ENCODE measurements around the gene IL4R.

Gene IL4R

DNA sequence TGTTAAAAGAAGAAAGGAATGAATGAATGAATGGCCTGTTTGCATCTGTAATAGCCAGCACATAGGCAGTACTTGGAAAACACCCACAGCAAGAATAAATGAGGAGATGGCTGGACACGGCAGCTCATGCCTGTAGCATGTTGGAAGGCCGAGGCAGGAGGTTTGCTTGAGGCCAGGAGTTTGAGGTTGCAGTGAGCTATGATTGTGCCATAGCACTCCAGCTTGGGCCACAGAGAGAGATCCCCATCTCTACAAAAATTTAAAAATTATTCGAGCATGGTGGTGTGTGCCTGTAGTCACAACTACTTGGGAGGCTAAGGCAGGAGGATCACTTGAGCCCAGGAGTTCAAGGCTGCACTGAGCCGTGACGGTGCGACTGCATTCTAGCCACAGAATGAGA is 12.5 kb downstream of the IL4R start:
- Histone ChIP-seq H3K18ac (ENCODE audit: low read length) (peak overlapping the region; percentile 58), H2BK5ac (ENCODE audit: low read depth, low read length, poor library complexity) (peak overlapping the region; percentile 58)

GRCh38 chr16:27326738-27327585 is 13.2 kb downstream of the IL4R start:
- Histone ChIP-seq H3K36me3 (ENCODE audit: control insufficient read depth in 1 of 2, insufficient read depth in 2 of 2, low read length in 2 of 2) (peaks cover 0 to 2% of the 10 kb centered on the region in 2 experiments), H3K79me1 (ENCODE audit: low read length) (peaks cover 22% of the 10 kb centered on the region), H3K9ac (ENCODE audit: low read length) (no peak overlapping the region), H2AK5ac (ENCODE audit: low read length) (peak overlapping the region; percentile 25), H3K27me3 (ENCODE audit: insufficient read depth, low read length) (no peaks in the 10 kb centered on the region), H3K4me3 (ENCODE audit: low read depth, low read length) (no peak overlapping the region), H2BK120ac (ENCODE audit: insufficient read depth, low read length, poor library complexity) (peak overlapping the region; percentile 89), H3K4ac (ENCODE audit: low read depth, low read length) (peak overlapping the region; percentile 84), H4K12ac (ENCODE audit: low read depth, low read length) (peak overlapping the region; percentile 71), H3K4me1 (ENCODE audit: control insufficient read depth in 1 of 2, insufficient read depth in 2 of 2, low read length in 2 of 2) (peaks cover 29 to 35% of the 10 kb centered on the region in 2 experiments), H3K27ac (ENCODE audit: low read depth, low read length) (peak overlapping the region; percentile 96), H3K14ac (ENCODE audit: low read length) (peak overlapping the region; percentile 90), H4K8ac (ENCODE audit: low read depth, low read length) (peak overlapping the region; percentile 70), H2BK5ac (ENCODE audit: low read depth, low read length, poor library complexity) (peak overlapping the region; percentile 58), H3K9me3 (ENCODE audit: insufficient read depth, low read depth, low read length) (no peaks in the 10 kb centered on the region), H2BK12ac (ENCODE audit: low read length) (peak overlapping the region; percentile 97), H3K18ac (ENCODE audit: low read length) (peak overlapping the region; percentile 58), H3K79me2 (ENCODE audit: control insufficient read depth, insufficient read depth, low read length, poor library complexity) (peaks cover 9% of the 10 kb centered on the region), H3K23ac (ENCODE audit: low read length) (no peak overlapping the region), H3K4me2 (ENCODE audit: low read length) (peak overlapping the region; percentile 25), H2AFZ (ENCODE audit: insufficient read depth, low read length, poor library complexity) (peak overlapping the region; percentile 89), H4K91ac (ENCODE audit: low read depth, low read length) (peak overlapping the region; percentile 97)
- WGBS (ENCODE audit: extremely low coverage, insufficient coverage, insufficient read length), result no CpG with 5 or more reads among the region's 19 CpGs
- DNase-seq, result peak; percentile 87 to 90

More for the DNA sequence above, 12.5 kb downstream of the IL4R start:
- Histone ChIP-seq H2BK120ac (ENCODE audit: insufficient read depth, low read length, poor library complexity) (peak overlapping the region; percentile 89), H3K4me1 (ENCODE audit: control insufficient read depth in 1 of 2, insufficient read depth in 2 of 2, low read length in 2 of 2) (peaks cover 30 to 35% of the 10 kb centered on the region in 2 experiments), H3K4me3 (ENCODE audit: low read depth, low read length) (no peak overlapping the region), H3K27ac (ENCODE audit: low read depth, low read length) (peak overlapping the region; percentile 96), H4K91ac (ENCODE audit: low read depth, low read length) (peak overlapping the region; percentile 97), H4K12ac (ENCODE audit: low read depth, low read length) (peak overlapping the region; percentile 71), H3K79me1 (ENCODE audit: low read length) (peaks cover 22% of the 10 kb centered on the region), H2BK12ac (ENCODE audit: low read length) (peak overlapping the region; percentile 97), H3K23ac (ENCODE audit: low read length) (no peak overlapping the region), H3K9ac (ENCODE audit: low read length) (no peak overlapping the region), H3K4ac (ENCODE audit: low read depth, low read length) (peak overlapping the region; percentile 84), H3K36me3 (ENCODE audit: control insufficient read depth in 1 of 2, insufficient read depth in 2 of 2, low read length in 2 of 2) (no peaks in the 10 kb centered on the region), H3K79me2 (ENCODE audit: control insufficient read depth, insufficient read depth, low read length, poor library complexity) (peaks cover 9% of the 10 kb centered on the region), H4K8ac (ENCODE audit: low read depth, low read length) (peak overlapping the region; percentile 70), H3K27me3 (ENCODE audit: insufficient read depth, low read length) (no peaks in the 10 kb centered on the region), H2AK5ac (ENCODE audit: low read length) (peak overlapping the region; percentile 25), H3K14ac (ENCODE audit: low read length) (peak overlapping the region; percentile 90), H3K9me3 (ENCODE audit: insufficient read depth, low read depth, low read length) (no peaks in the 10 kb centered on the region), H3K4me2 (ENCODE audit: low read length) (peak overlapping the region; percentile 25), H2AFZ (ENCODE audit: insufficient read depth, low read length, poor library complexity) (peak overlapping the region; percentile 89)
- no CpG with 5 or more reads among the region's 6 CpGs for WGBS (ENCODE audit: extremely low coverage, insufficient coverage, insufficient read length)
- DNase-seq, result peak; percentile 73 to 77

- Histone ChIP-seq H3K27me3 (ENCODE audit: insufficient read depth, low read length) (no peaks in the 10 kb centered on the region), H2BK5ac (ENCODE audit: low read depth, low read length, poor library complexity) (peak overlapping the region; percentile 42), H3K79me2 (ENCODE audit: control insufficient read depth, insufficient read depth, low read length, poor library complexity) (peaks cover 9% of the 10 kb centered on the region), H3K23ac (ENCODE audit: low read length) (no peak overlapping the region), H3K36me3 (ENCODE audit: control insufficient read depth in 1 of 2, insufficient read depth in 2 of 2, low read length in 2 of 2) (peaks cover 0 to 2% of the 10 kb centered on the region in 2 experiments), H3K9me3 (ENCODE audit: insufficient read depth, low read depth, low read length) (no peaks in the 10 kb centered on the region), H4K91ac (ENCODE audit: low read depth, low read length) (peak overlapping the region; percentile 23), H3K27ac (ENCODE audit: low read depth, low read length) (peak overlapping the region; percentile 35), H3K18ac (ENCODE audit: low read length) (no peak overlapping the region), H3K4ac (ENCODE audit: low read depth, low read length) (no peak overlapping the region), H3K4me1 (ENCODE audit: control insufficient read depth in 1 of 2, insufficient read depth in 2 of 2, low read length in 2 of 2) (peaks cover 29 to 35% of the 10 kb centered on the region in 2 experiments), H2AFZ (ENCODE audit: insufficient read depth, low read length, poor library complexity) (no peak overlapping the region), H2AK5ac (ENCODE audit: low read length) (no peak overlapping the region), H3K14ac (ENCODE audit: low read length) (no peak overlapping the region), H2BK12ac (ENCODE audit: low read length) (peak overlapping the region; percentile 25), H3K79me1 (ENCODE audit: low read length) (peaks cover 22% of the 10 kb centered on the region), H4K8ac (ENCODE audit: low read depth, low read length) (no peak overlapping the region), H3K9ac (ENCODE audit: low read length) (no peak overlapping the region), H3K4me3 (ENCODE audit: low read depth, low read length) (no peak overlapping the region), H2BK120ac (ENCODE audit: insufficient read depth, low read length, poor library complexity) (peak overlapping the region; percentile 21), H4K12ac (ENCODE audit: low read depth, low read length) (no peak overlapping the region), H3K4me2 (ENCODE audit: low read length) (peak overlapping the region; percentile 0)
- DNase-seq, result no peak
- no CpG with 5 or more reads among the region's 3 CpGs for WGBS (ENCODE audit: extremely low coverage, insufficient coverage, insufficient read length)
Measured at GRCh38 chr16:27327586-27327915, 13.8 kb downstream of the IL4R start.

DNA sequence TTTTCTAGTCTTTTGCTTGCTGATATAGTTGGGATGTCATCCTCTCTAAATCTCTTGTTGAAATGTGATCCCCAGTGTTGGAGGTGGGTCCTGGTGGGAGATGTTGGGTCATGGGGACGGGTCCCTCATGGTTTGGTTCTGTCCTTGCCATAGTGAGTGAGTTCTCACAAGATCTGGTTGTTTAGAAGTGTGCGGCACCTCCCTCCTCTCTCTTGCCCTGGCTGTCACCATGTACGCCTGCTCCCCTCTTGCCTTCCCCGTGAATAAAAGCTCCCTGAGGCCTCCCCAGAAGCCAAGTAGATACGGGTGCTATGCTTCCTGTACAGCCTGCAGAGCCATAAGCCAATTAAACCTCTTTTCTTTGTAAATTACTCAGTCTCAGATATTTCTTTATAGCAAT is 15.2 kb downstream of the IL4R start:
- no peak overlapping the region for H2BK5ac ChIP-seq (ENCODE audit: low read depth, low read length, poor library complexity)

More for the DNA sequence above, 15.2 kb downstream of the IL4R start:
- no peak overlapping the region for H3K9ac ChIP-seq (ENCODE audit: low read length)
- H3K18ac ChIP-seq (ENCODE audit: low read length), result no peak overlapping the region
- no peak overlapping the region for H2BK120ac ChIP-seq (ENCODE audit: insufficient read depth, low read length, poor library complexity)
- DNase-seq, result no peak
- peaks cover 9% of the 10 kb centered on the region for H3K79me2 ChIP-seq (ENCODE audit: control insufficient read depth, insufficient read depth, low read length, poor library complexity)
- WGBS (ENCODE audit: extremely low coverage, insufficient coverage, insufficient read length), result no CpG with 5 or more reads among the region's 5 CpGs
- H3K79me1 ChIP-seq (ENCODE audit: low read length), result peaks cover 13% of the 10 kb centered on the region
- no peaks in the 10 kb centered on the region for H3K9me3 ChIP-seq (ENCODE audit: insufficient read depth, low read depth, low read length)
- H3K23ac ChIP-seq (ENCODE audit: low read length), result no peak overlapping the region
- H3K27me3 ChIP-seq (ENCODE audit: insufficient read depth, low read length), result no peaks in the 10 kb centered on the region
- no peak overlapping the region for H3K4me2 ChIP-seq (ENCODE audit: low read length)
- H3K4ac ChIP-seq (ENCODE audit: low read depth, low read length), result no peak overlapping the region
- H3K36me3 ChIP-seq (ENCODE audit: control insufficient read depth in 1 of 2, insufficient read depth in 2 of 2, low read length in 2 of 2), result peaks cover 0 to 5% of the 10 kb centered on the region in 2 experiments
- H4K91ac ChIP-seq (ENCODE audit: low read depth, low read length), result no peak overlapping the region
- H4K12ac ChIP-seq (ENCODE audit: low read depth, low read length), result no peak overlapping the region
- H3K27ac ChIP-seq (ENCODE audit: low read depth, low read length), result no peak overlapping the region
- no peak overlapping the region for H2BK12ac ChIP-seq (ENCODE audit: low read length)
- no peak overlapping the region for H3K14ac ChIP-seq (ENCODE audit: low read length)
- H4K8ac ChIP-seq (ENCODE audit: low read depth, low read length), result no peak overlapping the region
- H3K4me1 ChIP-seq (ENCODE audit: control insufficient read depth in 1 of 2, insufficient read depth in 2 of 2, low read length in 2 of 2), result peaks cover 19 to 24% of the 10 kb centered on the region in 2 experiments
- H3K4me3 ChIP-seq (ENCODE audit: low read depth, low read length), result no peak overlapping the region
- H2AK5ac ChIP-seq (ENCODE audit: low read length), result no peak overlapping the region
- H2AFZ ChIP-seq (ENCODE audit: insufficient read depth, low read length, poor library complexity), result no peak overlapping the region

All from trophoblast cell (in vitro differentiated cells and primary cell).